IMR-90 (cell line): Measurements from ENCODE around the gene TAF11. TPM values are rescaled to one million over a fixed set of nuclear protein-coding genes. Genes with fewer than 3 reads are reported as not detected.

Source experiments
- ATAC-seq: fragments of 200-7000 bp; cut with Tn5 transposase; 2 replicates; pipeline ENCODE4 v1.9.1; 2020; ENCODE audit warnings: low read depth, mild to moderate bottlenecking, moderate library complexity
- BruUV-seq: library from RNA; stranded (reverse); fragments of 400-500 nt; replicated peaks from 2 replicates; lab custom pipeline; 2021; lab: Mats Ljungman, UMichigan
- CTCF ChIA-PET: fragments of 300-600 bp; formaldehyde crosslinking; extraction: SDS; loops from one replicate; lab custom pipeline; 2021; ENCODE audit warnings: antibody characterized with exemption; lab: Yijun Ruan, JAX
- POLR2A ChIA-PET: fragments of 300-600 bp; sonication (Branson Sonifier 250); formaldehyde crosslinking; loops from one replicate; lab custom pipeline; 2022; ENCODE audit warnings: antibody characterized with exemption; ENCODE audit not compliant: unreplicated experiment; lab: Charles Lee
- DNase-seq: peaks from one replicate; pipeline ENCODE4 v3.0.0; 2013
- H2AFZ ChIP-seq: replicated peaks from 2 replicates; pipeline ENCODE3; 2013; ENCODE audit warnings: low read length, mild to moderate bottlenecking; ENCODE audit not compliant: poor library complexity
- H2AK5ac ChIP-seq: 2 replicates; pipeline ENCODE4 v1.6.1; 2013; ENCODE audit warnings: low read depth, low read length, inconsistent platforms
- H2AK9ac ChIP-seq: replicated peaks from 2 replicates; pipeline ENCODE3; 2013; ENCODE audit warnings: mild to moderate bottlenecking, low read depth, low read length, moderate library complexity; ENCODE audit not compliant: poor library complexity
- H2BK120ac ChIP-seq: 2 replicates; pipeline ENCODE4 v1.6.1; 2013; ENCODE audit warnings: low read depth, low read length, inconsistent platforms
- H2BK15ac ChIP-seq: 3 replicates; pipeline ENCODE4 v1.6.1; 2013; ENCODE audit warnings: low read depth, low read length, inconsistent platforms
- H2BK20ac ChIP-seq: 2 replicates; pipeline ENCODE4 v1.6.1; 2013; ENCODE audit warnings: low read depth, mild to moderate bottlenecking, inconsistent platforms, low read length, moderate library complexity
- H2BK5ac ChIP-seq: 2 replicates; pipeline ENCODE4 v1.6.1; 2013; ENCODE audit warnings: mild to moderate bottlenecking, low read depth, low read length, inconsistent platforms; ENCODE audit not compliant: poor library complexity, severe bottlenecking
- H3K14ac ChIP-seq: replicated peaks from 2 replicates; pipeline ENCODE4 v1.6.1; 2013; ENCODE audit warnings: low read depth, low read length, inconsistent platforms
- H3K18ac ChIP-seq: 2 replicates; pipeline ENCODE4 v1.6.1; 2013; ENCODE audit warnings: low read depth, low read length, control low read depth
- H3K23ac ChIP-seq: 2 replicates; pipeline ENCODE4 v1.6.1; 2013; ENCODE audit warnings: low read depth, low read length, inconsistent platforms
- H3K27ac ChIP-seq: 2 replicates; pipeline ENCODE4 v1.5.1; 2013; ENCODE audit warnings: mild to moderate bottlenecking, control low read depth, low read length; ENCODE audit not compliant: insufficient read depth
- H3K27me3 ChIP-seq: 2 replicates; pipeline ENCODE4 v1.6.1; 2013; ENCODE audit warnings: low read length; ENCODE audit not compliant: control insufficient read depth, insufficient read depth
- H3K36me3 ChIP-seq: 2 replicates; pipeline ENCODE4 v1.6.1; 2013; ENCODE audit warnings: low read length, mixed read lengths; ENCODE audit not compliant: control insufficient read depth, insufficient read depth
- H3K4ac ChIP-seq: 2 replicates; pipeline ENCODE4 v1.6.1; 2013; ENCODE audit warnings: low read depth, low read length, inconsistent platforms
- H3K4me1 ChIP-seq: 2 replicates; pipeline ENCODE4 v1.6.1; 2013; ENCODE audit warnings: low read length, mixed read lengths; ENCODE audit not compliant: control insufficient read depth, insufficient read depth
- H3K4me2 ChIP-seq: 2 replicates; pipeline ENCODE4 v1.6.1; 2013; ENCODE audit warnings: low read depth, mild to moderate bottlenecking, control low read depth, low read length, moderate library complexity
- H3K4me3 ChIP-seq: 2 replicates; pipeline ENCODE4 v1.5.1; 2013; ENCODE audit warnings: low read depth, mild to moderate bottlenecking, control low read depth, low read length, moderate library complexity; ENCODE audit not compliant: insufficient read depth
- H3K56ac ChIP-seq: 2 replicates; pipeline ENCODE4 v1.6.1; 2013; ENCODE audit warnings: low read length, inconsistent platforms; ENCODE audit not compliant: insufficient read depth; ENCODE audit errors: extremely low read depth
- H3K79me1 ChIP-seq, 2 experiments: 2 replicates each; pipeline ENCODE4 v1.6.1; 2013; ENCODE audit warnings: low read length in 2 of 2, inconsistent platforms in 1 of 2, low read depth in 1 of 2
- H3K9ac ChIP-seq: 2 replicates; pipeline ENCODE4 v1.6.1; 2013; ENCODE audit warnings: low read depth, low read length, control low read depth
- H3K9me1 ChIP-seq: 2 replicates; pipeline ENCODE4 v1.6.1; 2013; ENCODE audit warnings: low read length, inconsistent platforms; ENCODE audit not compliant: insufficient read depth
- H3K9me3 ChIP-seq: 2 replicates; pipeline ENCODE4 v1.6.1; 2013; ENCODE audit warnings: low read length; ENCODE audit not compliant: control insufficient read depth, insufficient read depth
- H4K20me1 ChIP-seq: 2 replicates; pipeline ENCODE4 v1.6.1; 2013; ENCODE audit warnings: low read length, inconsistent platforms; ENCODE audit not compliant: insufficient read depth
- H4K5ac ChIP-seq: 2 replicates; pipeline ENCODE4 v1.6.1; 2013; ENCODE audit warnings: mild to moderate bottlenecking, low read depth, low read length, control low read depth
- H4K8ac ChIP-seq, 2 experiments: 2 replicates each; pipeline ENCODE4 v1.6.1; 2013; ENCODE audit warnings: low read depth in 2 of 2, low read length in 2 of 2, control low read depth in 1 of 2, inconsistent platforms in 1 of 2
- H4K91ac ChIP-seq: 2 replicates; pipeline ENCODE4 v1.6.1; 2013; ENCODE audit warnings: low read depth, low read length, inconsistent platforms; ENCODE audit not compliant: insufficient read depth
- BHLHE40 ChIP-seq: fragments of 150-350 bp; IDR thresholded peaks from 2 replicates; pipeline ENCODE4 v1.6.1; 2016; ENCODE audit warnings: mild to moderate bottlenecking, low read depth, low read length
- CEBPB ChIP-seq: IDR thresholded peaks from 2 replicates; pipeline ENCODE4 v1.6.1; 2012; ENCODE audit warnings: low read depth, low read length, improper control_type of control experiment
- FOS ChIP-seq: fragments of 150-350 bp; IDR thresholded peaks from 2 replicates; pipeline ENCODE4 v1.6.1; 2016; ENCODE audit warnings: low read depth, low read length
- MAFK ChIP-seq: IDR thresholded peaks from 2 replicates; pipeline ENCODE4 v1.6.1; 2012; ENCODE audit warnings: low read depth, low read length, improper control_type of control experiment
- MAZ ChIP-seq: IDR thresholded peaks from 2 replicates; pipeline ENCODE4 v1.6.1; 2012; ENCODE audit warnings: low read depth, mild to moderate bottlenecking, low read length, improper control_type of control experiment, moderate library complexity, borderline replicate concordance
- MXI1 ChIP-seq: IDR thresholded peaks from 2 replicates; pipeline ENCODE4 v1.6.1; 2012; ENCODE audit warnings: low read depth, mild to moderate bottlenecking, low read length, moderate library complexity, borderline replicate concordance
- NFE2L2 ChIP-seq: fragments of 150-350 bp; IDR thresholded peaks from 2 replicates; pipeline ENCODE4 v1.6.1; 2016; ENCODE audit warnings: low read depth, mild to moderate bottlenecking, low read length
- POLR2A ChIP-seq: IDR thresholded peaks from 2 replicates; pipeline ENCODE4 v1.6.1; 2012; ENCODE audit warnings: mild to moderate bottlenecking, low read depth, low read length
- RAD21 ChIP-seq: IDR thresholded peaks from 2 replicates; pipeline ENCODE4 v1.6.1; 2012; ENCODE audit warnings: low read length, improper control_type of control experiment
- RCOR1 ChIP-seq: IDR thresholded peaks from 2 replicates; pipeline ENCODE4 v1.6.1; 2012; ENCODE audit warnings: mild to moderate bottlenecking, low read length, improper control_type of control experiment; ENCODE audit not compliant: insufficient replicate concordance
- RFX5 ChIP-seq: IDR thresholded peaks from 2 replicates; pipeline ENCODE4 v1.8.0; 2012; ENCODE audit warnings: low read depth, mild to moderate bottlenecking, low read length, moderate library complexity
- SMC3 ChIP-seq: fragments of 150-350 bp; IDR thresholded peaks from 2 replicates; pipeline ENCODE4 v1.6.1; 2016; ENCODE audit warnings: low read depth, mild to moderate bottlenecking, antibody characterized with exemption, low read length, moderate library complexity
- WGBS, 2 experiments: methylation state at CpG; one replicate each; pipeline versions ENCODE4 v1.1.5 to v1.1.7; 2013; ENCODE audit warnings: missing lambda C conversion rate in 2 of 2; ENCODE audit not compliant: insufficient read length in 1 of 2; ENCODE audit errors: extremely low coverage in 2 of 2; 5-methylcytosine and 5-hydroxymethylcytosine counted together
- dilution Hi-C: fragments of 300-500 bp; cut with HindIII; formaldehyde crosslinking; loops from one replicate; pipeline ENCODE4 v1.14.3; 2018; ENCODE audit warnings: low sequenced_read_pairs; ENCODE audit not compliant: unreplicated experiment
- in situ Hi-C: fragments of 300-500 bp; cut with MboI; formaldehyde crosslinking; loops from 3 replicates; pipeline ENCODE4 v1.14.3; 2019; ENCODE audit warnings: low sequenced_read_pairs, inconsistent platforms, mixed read lengths
- intact Hi-C: fragments of 100-400 bp; cut with micrococcal nuclease; formaldehyde crosslinking; loops from 2 replicates; pipeline ENCODE4 v1.10.0; 2022
- polyA plus RNA-seq, 3 experiments: library from polyadenylated mRNA; depleted of rRNA; stranded (reverse); fragments of >200 nt; gene quantifications; 2 replicates each; pipeline ENCODE4 v1.2.3, GENCODE V29; 2012; ENCODE audit warnings: low replicate concordance in 1 of 3
- total RNA-seq: library from RNA; depleted of rRNA; stranded (reverse); fragments of >200 nt; gene quantifications from 2 replicates; pipeline ENCODE4 v1.2.3, GENCODE V29; 2012
- TF ChIP-seq, protein P1 (sequence below): fragments of 150-350 bp; IDR thresholded peaks from 2 replicates; pipeline ENCODE4 v1.6.1; 2017; ENCODE audit warnings: mild to moderate bottlenecking, antibody characterized with exemption, low read length, low read depth
- TF ChIP-seq, protein P2 (sequence below): conservative IDR thresholded peaks from 2 replicates; pipeline ENCODE4 v1.5.1; 2012; ENCODE audit warnings: mild to moderate bottlenecking, low read depth, low read length, improper control_type of control experiment
- TF ChIP-seq, protein P3 (sequence below): fragments of 150-350 bp; IDR thresholded peaks from 2 replicates; pipeline ENCODE4 v1.6.1; 2016; ENCODE audit warnings: low read depth, mild to moderate bottlenecking, low read length, moderate library complexity, borderline replicate concordance

The TAF11 gene
- total and polyA plus RNA-seq, 2 of the 4 experiments (the other 2 are of a cell fraction) = 12.7 to 23.3 TPM

DNA sequence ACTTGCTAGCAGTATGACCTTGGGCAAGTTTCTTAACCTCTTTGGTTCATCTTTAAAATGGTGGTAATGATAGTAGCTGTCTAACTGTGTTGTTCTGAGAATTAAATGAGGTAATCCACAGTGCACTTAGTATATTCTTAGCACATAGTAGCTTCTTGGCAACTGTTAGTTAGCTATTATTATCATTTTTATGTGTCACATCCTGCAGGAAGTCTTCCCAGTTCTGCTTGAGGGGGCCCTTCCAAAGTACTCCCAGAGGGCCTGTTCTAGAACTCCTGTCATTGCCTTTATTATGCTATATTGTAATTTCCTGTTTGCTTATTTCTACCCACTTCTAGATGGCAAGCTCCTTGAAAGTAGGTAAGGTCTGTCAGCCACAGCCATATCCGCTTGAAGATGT is 31.8 kb upstream of the TAF11 start:
- H4K20me1 ChIP-seq = peaks cover 20% of the 10 kb centered on the region; the same call in 1 of the 2 replicates
- in situ Hi-C loops = no loop called here
- no peak overlapping the region for H3K4ac ChIP-seq
- H2BK5ac ChIP-seq = no peak overlapping the region
- H3K9ac ChIP-seq = no peak overlapping the region
- H2BK20ac ChIP-seq = no peak overlapping the region
- intact Hi-C loops = no loop called here
- peaks cover 2% of the 10 kb centered on the region; the same call in 1 of the 2 replicates for H3K9me1 ChIP-seq
- no peak overlapping the region for H3K14ac ChIP-seq
- ATAC-seq (no peak), DNase-seq (peak; percentile 38)
- BruUV-seq = no TSS peak
- no peak overlapping the region for H4K8ac ChIP-seq
- no peak overlapping the region for H2BK15ac ChIP-seq
- TF ChIP-seq RFX5 = no peak
- TF ChIP-seq MXI1 = no peak
- TF ChIP-seq FOS = no peak
- TF ChIP-seq, protein P1, sequence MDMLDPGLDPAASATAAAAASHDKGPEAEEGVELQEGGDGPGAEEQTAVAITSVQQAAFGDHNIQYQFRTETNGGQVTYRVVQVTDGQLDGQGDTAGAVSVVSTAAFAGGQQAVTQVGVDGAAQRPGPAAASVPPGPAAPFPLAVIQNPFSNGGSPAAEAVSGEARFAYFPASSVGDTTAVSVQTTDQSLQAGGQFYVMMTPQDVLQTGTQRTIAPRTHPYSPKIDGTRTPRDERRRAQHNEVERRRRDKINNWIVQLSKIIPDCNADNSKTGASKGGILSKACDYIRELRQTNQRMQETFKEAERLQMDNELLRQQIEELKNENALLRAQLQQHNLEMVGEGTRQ = no peak
- no peak for TF ChIP-seq CEBPB
- TF ChIP-seq, protein P2, sequence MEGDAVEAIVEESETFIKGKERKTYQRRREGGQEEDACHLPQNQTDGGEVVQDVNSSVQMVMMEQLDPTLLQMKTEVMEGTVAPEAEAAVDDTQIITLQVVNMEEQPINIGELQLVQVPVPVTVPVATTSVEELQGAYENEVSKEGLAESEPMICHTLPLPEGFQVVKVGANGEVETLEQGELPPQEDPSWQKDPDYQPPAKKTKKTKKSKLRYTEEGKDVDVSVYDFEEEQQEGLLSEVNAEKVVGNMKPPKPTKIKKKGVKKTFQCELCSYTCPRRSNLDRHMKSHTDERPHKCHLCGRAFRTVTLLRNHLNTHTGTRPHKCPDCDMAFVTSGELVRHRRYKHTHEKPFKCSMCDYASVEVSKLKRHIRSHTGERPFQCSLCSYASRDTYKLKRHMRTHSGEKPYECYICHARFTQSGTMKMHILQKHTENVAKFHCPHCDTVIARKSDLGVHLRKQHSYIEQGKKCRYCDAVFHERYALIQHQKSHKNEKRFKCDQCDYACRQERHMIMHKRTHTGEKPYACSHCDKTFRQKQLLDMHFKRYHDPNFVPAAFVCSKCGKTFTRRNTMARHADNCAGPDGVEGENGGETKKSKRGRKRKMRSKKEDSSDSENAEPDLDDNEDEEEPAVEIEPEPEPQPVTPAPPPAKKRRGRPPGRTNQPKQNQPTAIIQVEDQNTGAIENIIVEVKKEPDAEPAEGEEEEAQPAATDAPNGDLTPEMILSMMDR = no peak
- no peak for TF ChIP-seq MAZ
- no peak for TF ChIP-seq SMC3
- no peak for TF ChIP-seq RCOR1
- no peak for TF ChIP-seq RAD21
- TF ChIP-seq BHLHE40 = no peak
- no peak for TF ChIP-seq POLR2A
- no peak for TF ChIP-seq NFE2L2
- no peak for TF ChIP-seq MAFK
- TF ChIP-seq, protein P3, sequence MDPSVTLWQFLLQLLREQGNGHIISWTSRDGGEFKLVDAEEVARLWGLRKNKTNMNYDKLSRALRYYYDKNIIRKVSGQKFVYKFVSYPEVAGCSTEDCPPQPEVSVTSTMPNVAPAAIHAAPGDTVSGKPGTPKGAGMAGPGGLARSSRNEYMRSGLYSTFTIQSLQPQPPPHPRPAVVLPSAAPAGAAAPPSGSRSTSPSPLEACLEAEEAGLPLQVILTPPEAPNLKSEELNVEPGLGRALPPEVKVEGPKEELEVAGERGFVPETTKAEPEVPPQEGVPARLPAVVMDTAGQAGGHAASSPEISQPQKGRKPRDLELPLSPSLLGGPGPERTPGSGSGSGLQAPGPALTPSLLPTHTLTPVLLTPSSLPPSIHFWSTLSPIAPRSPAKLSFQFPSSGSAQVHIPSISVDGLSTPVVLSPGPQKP = no peak
- no peaks in the 10 kb centered on the region for H3K27me3 ChIP-seq
- no peak overlapping the region for H4K5ac ChIP-seq
- no peak overlapping the region for H2AFZ ChIP-seq
- dilution Hi-C loops = no loop called here
- H3K79me1 ChIP-seq = peaks cover 8 to 12% of the 10 kb centered on the region in 2 experiments
- H3K4me3 ChIP-seq = no peak overlapping the region
- peaks cover 1% of the 10 kb centered on the region; the same call in 1 of the 2 replicates for H3K4me1 ChIP-seq
- H2AK9ac ChIP-seq = no peak overlapping the region
- no peak overlapping the region for H3K18ac ChIP-seq
- no peaks in the 10 kb centered on the region for H3K9me3 ChIP-seq
- no CpG with 5 or more reads among the region's 1 CpG for WGBS, 2 experiments
- H2AK5ac ChIP-seq = no peak overlapping the region
- POLR2A ChIA-PET = no interaction called here
- CTCF ChIA-PET = no interaction called here
- no peak overlapping the region for H3K4me2 ChIP-seq
- H3K27ac ChIP-seq = no peak overlapping the region
- H2BK120ac ChIP-seq = no peak overlapping the region
- no peaks in the 10 kb centered on the region for H3K36me3 ChIP-seq
- H4K91ac ChIP-seq = no peak overlapping the region
- no peak overlapping the region for H3K56ac ChIP-seq
- H3K23ac ChIP-seq = no peak overlapping the region
